ENCODE measurements around the gene PLA2G6.

DNA sequence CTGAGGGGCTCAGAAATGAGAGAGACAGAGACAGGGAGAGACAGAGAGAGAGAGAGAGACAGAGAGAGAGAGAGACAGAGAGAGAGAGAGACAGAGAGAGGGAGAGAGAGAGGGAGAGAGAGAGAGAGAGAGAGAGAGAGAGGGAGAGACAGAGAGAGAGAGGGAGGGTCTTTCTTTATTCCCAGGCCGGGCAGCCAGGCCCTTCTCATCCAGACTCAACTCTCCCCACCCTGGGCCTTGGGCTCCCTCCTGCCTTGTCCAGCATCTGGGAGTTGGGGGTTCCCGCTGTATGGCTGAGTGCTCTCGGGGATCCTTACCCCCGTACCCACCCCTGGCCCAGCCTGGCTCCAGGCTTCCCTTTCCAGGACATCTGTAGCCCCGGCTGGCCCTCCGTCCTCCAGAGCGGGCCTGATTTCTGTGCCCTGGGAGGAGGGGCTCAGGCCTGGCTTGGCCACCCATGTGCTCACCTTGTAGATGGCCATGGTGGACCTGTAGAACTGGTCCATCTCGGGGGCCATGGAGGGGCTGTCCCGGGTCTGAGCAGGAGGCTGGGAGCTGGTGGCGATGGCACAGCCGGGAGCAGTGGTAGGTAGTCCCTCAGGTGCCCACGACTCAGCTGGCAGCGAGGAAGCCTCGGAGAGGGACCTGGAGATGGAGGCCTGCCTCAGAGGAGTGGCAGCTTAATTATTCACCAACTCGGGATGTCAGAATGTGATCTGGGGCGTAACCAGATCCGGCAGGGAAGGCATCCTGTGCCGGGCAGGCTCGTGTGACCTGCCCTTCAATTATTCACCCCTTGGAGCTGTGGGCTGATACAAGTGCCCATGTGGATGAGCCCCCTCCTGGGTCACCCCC, 71.4 kb downstream of the PLA2G6 start, which contains the start of gene BAIAP2L2:
- TF ChIP-seq, protein P1, sequence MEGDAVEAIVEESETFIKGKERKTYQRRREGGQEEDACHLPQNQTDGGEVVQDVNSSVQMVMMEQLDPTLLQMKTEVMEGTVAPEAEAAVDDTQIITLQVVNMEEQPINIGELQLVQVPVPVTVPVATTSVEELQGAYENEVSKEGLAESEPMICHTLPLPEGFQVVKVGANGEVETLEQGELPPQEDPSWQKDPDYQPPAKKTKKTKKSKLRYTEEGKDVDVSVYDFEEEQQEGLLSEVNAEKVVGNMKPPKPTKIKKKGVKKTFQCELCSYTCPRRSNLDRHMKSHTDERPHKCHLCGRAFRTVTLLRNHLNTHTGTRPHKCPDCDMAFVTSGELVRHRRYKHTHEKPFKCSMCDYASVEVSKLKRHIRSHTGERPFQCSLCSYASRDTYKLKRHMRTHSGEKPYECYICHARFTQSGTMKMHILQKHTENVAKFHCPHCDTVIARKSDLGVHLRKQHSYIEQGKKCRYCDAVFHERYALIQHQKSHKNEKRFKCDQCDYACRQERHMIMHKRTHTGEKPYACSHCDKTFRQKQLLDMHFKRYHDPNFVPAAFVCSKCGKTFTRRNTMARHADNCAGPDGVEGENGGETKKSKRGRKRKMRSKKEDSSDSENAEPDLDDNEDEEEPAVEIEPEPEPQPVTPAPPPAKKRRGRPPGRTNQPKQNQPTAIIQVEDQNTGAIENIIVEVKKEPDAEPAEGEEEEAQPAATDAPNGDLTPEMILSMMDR (IDR thresholded peaks at IDR 0.05): no peak
- no peak for TF ChIP-seq POLR2A (IDR thresholded peaks at IDR 0.05)

Measured in esophagus squamous epithelium (tissue), 4 donors.